OCI-LY3 (cell line): ENCODE data around the gene ZNF24.
A peak's percentile ranks its signal among the peaks of the same experiment; 100 is the strongest.

ENCODE experiments used
- H2AFZ ChIP-seq: fragments of 200-600, 300-600 bp; shearing (Covaris generic); 2 replicates; pipeline ENCODE4 v1.6.0; 2014; ENCODE audit warnings: antibody characterized with exemption, low read depth, low read length
- H3K27ac ChIP-seq: fragments of 200-600, 300-600 bp; sonication (generic); 2 replicates; pipeline ENCODE4 v1.5.1; 2014; ENCODE audit warnings: mild to moderate bottlenecking, low read length, moderate library complexity, mixed read lengths
- H3K27me3 ChIP-seq: fragments of 200-600, 300-600 bp; sonication (generic); 2 replicates; pipeline ENCODE4 v1.6.1; 2014; ENCODE audit warnings: low read depth, low read length, mixed read lengths
- H3K36me3 ChIP-seq: fragments of 200-600, 300-600 bp; sonication (generic); replicated peaks from 2 replicates; pipeline ENCODE3; 2014; ENCODE audit warnings: low read depth, low read length, mixed read lengths
- H3K4me1 ChIP-seq: fragments of 300-600, 200-600 bp; sonication (generic); 2 replicates; pipeline ENCODE4 v1.6.1; 2014; ENCODE audit warnings: low read length, mixed read lengths
- H3K4me2 ChIP-seq: fragments of 200-600, 300-600 bp; sonication (generic); 2 replicates; pipeline ENCODE4 v1.6.1; 2014; ENCODE audit warnings: low read length, mixed read lengths
- H3K4me3 ChIP-seq: fragments of 300-600, 200-600 bp; sonication (generic); 2 replicates; pipeline ENCODE4 v1.5.1; 2014; ENCODE audit warnings: antibody characterized with exemption, mild to moderate bottlenecking, low read length, moderate library complexity
- H3K79me2 ChIP-seq: fragments of 300-600, 200-600 bp; shearing (Covaris generic); 2 replicates; pipeline ENCODE4 v1.6.1; 2014; ENCODE audit warnings: mild to moderate bottlenecking, low read length, mixed read lengths
- H3K9ac ChIP-seq: fragments of 300-600, 200-600 bp; shearing (Covaris generic); 2 replicates; pipeline ENCODE4 v1.6.0; 2014; ENCODE audit warnings: mild to moderate bottlenecking, low read length, moderate library complexity
- H3K9me3 ChIP-seq: fragments of 200-600, 300-600 bp; shearing (Covaris generic); 2 replicates; pipeline ENCODE4 v1.6.1; 2014; ENCODE audit warnings: low read length, mixed read lengths; ENCODE audit not compliant: insufficient read depth
- H4K20me1 ChIP-seq: fragments of 200-600, 300-600 bp; sonication (generic); 2 replicates; pipeline ENCODE4 v1.6.1; 2016; ENCODE audit warnings: low read length, mixed read lengths; ENCODE audit not compliant: insufficient read depth
- EZH2phosphoT487 ChIP-seq: fragments of 200-600 bp; shearing (Covaris generic); IDR thresholded peaks from 2 replicates; pipeline ENCODE4 v1.6.1; 2018; ENCODE audit warnings: antibody characterized with exemption, mixed run types, low read depth
- TF ChIP-seq, protein P1 (sequence below): fragments of 200-600, 300-600 bp; sonication (generic); IDR thresholded peaks from 2 replicates; pipeline ENCODE4 v1.5.1; 2014; ENCODE audit warnings: antibody characterized with exemption, low read length, low read depth

ZNF24 gene

DNA sequence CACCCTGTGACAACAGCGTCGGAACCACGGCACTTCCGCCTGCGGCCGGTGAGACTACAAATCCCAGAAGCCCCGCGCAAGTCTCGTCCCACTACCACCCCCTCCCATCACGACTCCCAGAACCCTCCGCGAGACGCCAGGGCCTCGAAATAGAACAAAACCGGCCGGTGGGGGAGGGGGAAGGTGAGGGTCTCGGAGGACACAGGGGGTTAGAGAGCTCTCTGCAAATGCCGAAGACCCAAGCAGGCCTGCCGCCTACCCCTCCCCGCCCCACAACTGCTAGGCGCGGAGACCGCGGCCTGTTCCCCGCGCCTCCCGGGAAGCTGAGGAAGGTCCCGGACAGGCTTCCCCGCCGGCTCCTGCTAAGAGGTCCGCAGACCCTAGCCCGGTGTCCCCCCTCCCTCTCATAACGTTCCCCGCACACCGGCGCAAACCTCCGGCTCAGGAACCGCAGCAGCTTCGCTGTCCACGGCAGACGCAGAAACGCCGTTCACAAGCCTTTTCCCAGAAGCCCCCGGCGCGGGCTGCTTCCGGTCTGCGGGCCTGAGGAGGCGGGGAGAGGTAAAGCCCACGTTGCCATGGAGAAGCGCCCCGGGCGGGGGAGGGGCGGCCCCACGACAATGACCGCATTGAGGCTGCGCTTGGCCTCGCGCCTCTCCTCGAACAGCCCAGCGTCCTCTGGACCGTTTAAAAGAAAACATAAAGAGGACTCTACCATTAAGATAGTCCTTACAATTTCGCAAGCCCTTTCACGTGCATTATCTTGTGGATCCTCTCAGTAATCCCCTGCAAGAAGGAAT, at the start of gene ZNF24:
ZNF24 (minus strand) TSS at position 485 of the 800 bp plus-strand sequence. CDS start 3,770 bp downstream, outside the sequence.
- peaks cover 56% of the 10 kb centered on the region for H3K79me2 ChIP-seq
- peaks cover 23% of the 10 kb centered on the region for H3K36me3 ChIP-seq
- no peaks in the 10 kb centered on the region for H3K27me3 ChIP-seq
- peaks cover 38% of the 10 kb centered on the region for H4K20me1 ChIP-seq
- no peaks in the 10 kb centered on the region for H3K9me3 ChIP-seq
- H3K4me2 ChIP-seq, result peak within 1 kb of the TSS; percentile 79
- peak within 1 kb of the TSS; percentile 85 for H2AFZ ChIP-seq
- peaks cover 30% of the 10 kb centered on the region for H3K4me1 ChIP-seq
- peak within 1 kb of the TSS; percentile 81 for H3K27ac ChIP-seq
- H3K4me3 ChIP-seq, result peak within 1 kb of the TSS; percentile 94
- TF ChIP-seq EZH2phosphoT487, result no peak
- TF ChIP-seq, protein P1, sequence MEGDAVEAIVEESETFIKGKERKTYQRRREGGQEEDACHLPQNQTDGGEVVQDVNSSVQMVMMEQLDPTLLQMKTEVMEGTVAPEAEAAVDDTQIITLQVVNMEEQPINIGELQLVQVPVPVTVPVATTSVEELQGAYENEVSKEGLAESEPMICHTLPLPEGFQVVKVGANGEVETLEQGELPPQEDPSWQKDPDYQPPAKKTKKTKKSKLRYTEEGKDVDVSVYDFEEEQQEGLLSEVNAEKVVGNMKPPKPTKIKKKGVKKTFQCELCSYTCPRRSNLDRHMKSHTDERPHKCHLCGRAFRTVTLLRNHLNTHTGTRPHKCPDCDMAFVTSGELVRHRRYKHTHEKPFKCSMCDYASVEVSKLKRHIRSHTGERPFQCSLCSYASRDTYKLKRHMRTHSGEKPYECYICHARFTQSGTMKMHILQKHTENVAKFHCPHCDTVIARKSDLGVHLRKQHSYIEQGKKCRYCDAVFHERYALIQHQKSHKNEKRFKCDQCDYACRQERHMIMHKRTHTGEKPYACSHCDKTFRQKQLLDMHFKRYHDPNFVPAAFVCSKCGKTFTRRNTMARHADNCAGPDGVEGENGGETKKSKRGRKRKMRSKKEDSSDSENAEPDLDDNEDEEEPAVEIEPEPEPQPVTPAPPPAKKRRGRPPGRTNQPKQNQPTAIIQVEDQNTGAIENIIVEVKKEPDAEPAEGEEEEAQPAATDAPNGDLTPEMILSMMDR, result no peak
- H3K9ac ChIP-seq, result peak within 1 kb of the TSS; percentile 95

DNA sequence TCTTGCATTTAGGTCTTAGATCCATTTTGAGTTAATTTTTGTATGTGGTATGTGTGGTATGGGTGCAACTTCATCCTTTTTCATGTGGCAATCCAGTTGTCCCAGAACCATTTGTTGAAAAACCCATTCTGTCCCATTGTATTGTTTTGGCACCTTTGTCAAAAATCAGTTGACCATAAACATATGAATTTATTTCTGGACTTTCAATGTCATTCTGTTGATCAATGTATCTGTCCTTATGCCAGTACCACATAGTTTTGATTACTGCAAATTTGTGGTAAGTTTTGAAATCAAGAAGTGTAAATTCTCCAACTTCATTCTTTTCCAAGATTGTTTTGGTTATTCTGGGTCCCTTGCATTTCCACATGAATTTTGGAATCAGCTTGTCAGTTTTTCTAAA, 49.5 kb upstream of the ZNF24 start:
- Histone ChIP-seq H3K4me3 (no peak overlapping the region), H3K4me2 (no peak overlapping the region), H3K4me1 (peaks cover 14% of the 10 kb centered on the region), H3K79me2 (no peaks in the 10 kb centered on the region), H3K36me3 (no peaks in the 10 kb centered on the region), H3K27ac (no peak overlapping the region), H3K9ac (no peak overlapping the region), H2AFZ (no peak overlapping the region), H4K20me1 (no peaks in the 10 kb centered on the region), H3K27me3 (peaks cover 9% of the 10 kb centered on the region; the same call in 1 of the 2 replicates), H3K9me3 (no peaks in the 10 kb centered on the region)
- no peak for TF ChIP-seq EZH2phosphoT487
- TF ChIP-seq, protein P1, result no peak

DNA sequence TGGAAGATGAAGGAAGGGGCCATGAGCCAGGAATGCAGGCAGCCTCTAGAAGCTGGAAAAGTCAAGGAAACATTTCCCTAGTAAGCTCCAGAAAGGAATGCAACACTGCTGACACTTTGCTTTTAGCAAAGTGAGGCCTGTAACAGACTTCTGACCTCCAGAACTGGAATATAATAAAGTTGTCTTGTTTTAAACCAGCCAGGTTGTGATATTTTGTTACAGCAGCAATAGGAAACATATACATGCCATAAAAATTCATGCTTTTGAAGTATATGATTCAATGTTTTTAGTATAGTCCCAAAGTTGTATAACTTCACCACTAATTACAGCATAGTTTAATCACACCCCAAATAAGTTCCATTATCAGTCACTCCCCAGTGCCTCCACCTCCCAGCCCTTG, 48.2 kb upstream of the ZNF24 start:
- Histone ChIP-seq H2AFZ (no peak overlapping the region), H4K20me1 (no peaks in the 10 kb centered on the region), H3K4me3 (no peak overlapping the region), H3K4me1 (peaks cover 14% of the 10 kb centered on the region), H3K79me2 (no peaks in the 10 kb centered on the region), H3K27ac (no peak overlapping the region), H3K27me3 (peaks cover 22% of the 10 kb centered on the region), H3K4me2 (no peak overlapping the region), H3K9ac (no peak overlapping the region), H3K9me3 (no peaks in the 10 kb centered on the region), H3K36me3 (no peaks in the 10 kb centered on the region)
- TF ChIP-seq EZH2phosphoT487, result no peak
- TF ChIP-seq, protein P1, result no peak

DNA sequence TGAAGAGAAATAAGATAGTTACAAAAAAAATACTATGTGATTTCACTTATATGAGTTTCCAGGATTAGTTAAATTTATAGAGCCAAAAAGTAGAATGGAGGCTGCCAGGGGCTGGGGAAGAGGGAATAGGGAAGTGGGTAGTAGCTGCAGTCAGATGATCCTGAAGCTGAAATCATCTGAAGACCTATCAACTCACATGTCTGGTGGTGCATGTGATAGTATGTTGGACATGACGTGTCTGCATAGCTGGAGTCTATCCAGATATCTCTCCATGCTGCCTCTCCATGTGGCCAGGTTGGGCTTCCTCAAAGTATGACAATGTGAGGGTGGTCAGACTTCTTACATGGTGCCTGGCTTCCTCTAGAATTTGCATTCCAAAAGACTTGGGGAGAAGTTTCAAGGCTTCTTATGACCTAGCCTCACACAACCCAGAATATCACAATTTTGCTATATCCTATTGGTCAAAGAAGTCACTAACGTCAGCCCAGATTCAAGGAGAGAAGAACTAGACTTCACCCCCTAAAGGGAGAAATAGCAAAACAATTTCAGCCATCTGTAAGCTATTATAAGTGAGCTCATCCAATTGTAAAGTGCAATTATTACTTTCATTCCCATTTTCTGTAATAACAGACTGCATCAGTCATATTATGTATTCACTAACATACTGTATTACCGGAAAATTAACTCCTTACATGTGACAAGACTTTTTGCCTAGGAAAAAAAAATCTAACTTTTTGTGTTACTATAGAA, 46.9 kb upstream of the ZNF24 start:
- Histone ChIP-seq H3K4me3 (no peak overlapping the region), H4K20me1 (no peaks in the 10 kb centered on the region), H3K9me3 (no peaks in the 10 kb centered on the region), H3K36me3 (no peaks in the 10 kb centered on the region), H3K79me2 (no peaks in the 10 kb centered on the region), H3K9ac (no peak overlapping the region), H3K4me2 (peak overlapping the region; percentile 20; the same call in 1 of the 2 replicates), H2AFZ (peak overlapping the region; percentile 45; the same call in 1 of the 2 replicates), H3K4me1 (peaks cover 19% of the 10 kb centered on the region), H3K27me3 (peaks cover 22% of the 10 kb centered on the region), H3K27ac (no peak overlapping the region)
- TF ChIP-seq, protein P1, result no peak
- TF ChIP-seq EZH2phosphoT487, result no peak
